Measurements from ENCODE around the gene CCNY.

- no peak for TF ChIP-seq POLR2A (IDR thresholded peaks at IDR 0.05; ENCODE audit: borderline replicate concordance, extremely low read depth, insufficient read depth, insufficient read length)
- no peak for TF ChIP-seq TCF7L2 (IDR thresholded peaks at IDR 0.05; ENCODE audit: borderline replicate concordance, extremely low read depth, insufficient read depth, insufficient read length)
- TF ChIP-seq CTCF (IDR thresholded peaks at IDR 0.05 in 2 of 3, conservative IDR thresholded peaks at IDR 0.05 in 1 of 3; ENCODE audit: borderline replicate concordance in 1 of 3, insufficient read depth in 1 of 3, low read depth in 2 of 3, low read length in 2 of 3), result peak; percentile 5 to 51 (median 38); a peak in 4 of 6 replicates
- no peak for TF ChIP-seq SRF (IDR thresholded peaks at IDR 0.05; ENCODE audit: low read depth)
- TF ChIP-seq POLR2AphosphoS5 (IDR thresholded peaks at IDR 0.05; ENCODE audit: low read depth, low read length), result no peak
- no peak for TF ChIP-seq SIN3A (IDR thresholded peaks at IDR 0.05; ENCODE audit: low read depth)
- no peak for TF ChIP-seq YY1 (IDR thresholded peaks at IDR 0.05; ENCODE audit: extremely low read depth, insufficient replicate concordance, low read depth, low read length)
- TF ChIP-seq RAD21 (IDR thresholded peaks at IDR 0.05; ENCODE audit: low read depth), result no peak; the same call in 1 of the 2 replicates
- TF ChIP-seq EZH2phosphoT487 (IDR thresholded peaks at IDR 0.05; ENCODE audit: borderline replicate concordance), result no peak
Measured at GRCh38 chr10:35600193-35600592, 263.9 kb downstream of the CCNY start.

Measured in HCT116 (cell line).